Prostate gland (tissue), 2 donors: Measurements from ENCODE around the gene PCBD2. TPM values are rescaled to one million over a fixed set of nuclear protein-coding genes. Genes with fewer than 3 reads are reported as not detected.
"Not testable (repeated sequence)": the region's sequence is repeated elsewhere in the genome, so short reads cannot be mapped to it uniquely, and the experiment has no call there.

Experiments used
- DNase-seq: peaks from one replicate; pipeline ENCODE4 v3.0.0-alpha.2; 2019; ENCODE audit warnings: low spot score
- H3K27ac ChIP-seq, 2 donors: fragments of 200-600 bp; sonication (generic); 2 replicates each; pipeline ENCODE4 v1.5.1; 2017 to 2019
- H3K27me3 ChIP-seq: fragments of 200-600 bp; sonication (generic); replicated peaks from 2 replicates; pipeline ENCODE4 v1.5.1; 2019; ENCODE audit not compliant: insufficient read depth
- H3K36me3 ChIP-seq, 2 donors: fragments of 200-600 bp; sonication (generic); 1 replicate in 1 of 2; 2 replicates in 1 of 2; pipeline versions ENCODE4 v1.5.1 to v1.8.1; 2017 to 2019
- H3K4me1 ChIP-seq: fragments of 200-600 bp; sonication (generic); replicated peaks from 2 replicates; pipeline ENCODE4 v1.5.1; 2019
- H3K4me3 ChIP-seq, 2 donors: fragments of 200-600 bp; sonication (generic); 2 replicates each; pipeline ENCODE4 v1.5.1; 2017 to 2019
- H3K9me3 ChIP-seq: fragments of 200-600 bp; sonication (generic); 2 replicates; pipeline ENCODE4 v1.5.1; 2017
- CTCF ChIP-seq, 4 experiments: fragments of 200-600 bp in 2 of 4; fragments of 450-650 bp in 2 of 4; sonication (generic) in 2 of 4; IDR thresholded peaks; 1 replicate in 3 of 4; 2 replicates in 1 of 4; pipeline ENCODE4 v1.5.1; 2016 to 2019; ENCODE audit warnings: antibody characterized with exemption in 4 of 4, mild to moderate bottlenecking in 2 of 4, moderate library complexity in 2 of 4
- POLR2A ChIP-seq: fragments of 450-650 bp; IDR thresholded peaks from one replicate; pipeline ENCODE4 v1.6.1; 2016; ENCODE audit warnings: antibody characterized with exemption, mild to moderate bottlenecking
- POLR2AphosphoS5 ChIP-seq: sonication (generic); formaldehyde crosslinking; IDR thresholded peaks from one replicate; pipeline ENCODE4 v1.6.1; 2017; ENCODE audit warnings: antibody characterized with exemption
- WGBS: methylation state at CpG from one replicate; pipeline ENCODE4 v1.1.5; 2018; 5-methylcytosine and 5-hydroxymethylcytosine counted together
- intact Hi-C: fragments of 100-400 bp; cut with DNase I; formaldehyde crosslinking; loops from one replicate; pipeline ENCODE4 v1.14.2; 2022
- total RNA-seq, 2 donors: library from RNA; depleted of rRNA; stranded (reverse); fragments of >200 nt; gene quantifications; one replicate each; pipeline ENCODE4 v1.1.0, GENCODE V29; 2016

PCBD2 gene
- 1 to 10 TPM; 7.4 to 9.4 TPM for total RNA-seq

- Histone ChIP-seq H3K36me3 (no peaks in the 10 kb centered on the region), H3K9me3 (no peaks in the 10 kb centered on the region), H3K27ac (peak within 1 kb of the TSS; percentile 93 to 95), H3K27me3 (no peaks in the 10 kb centered on the region), H3K4me3 (peak within 1 kb of the TSS; percentile 85 to 87), H3K4me1 (no peaks in the 10 kb centered on the region)
- peak; percentile 39 for TF ChIP-seq POLR2A
- peak; percentile 67 to 97 (median 84) for TF ChIP-seq CTCF (IDR thresholded peaks at IDR 0.05)
- TF ChIP-seq POLR2AphosphoS5, result peak; percentile 56
- peak; percentile 86 for DNase-seq
- intact Hi-C loops, result loop anchor here (2.0 to 10.0 kb wide), 5 partner anchors 30 to 288 kb away; partner anchors contain the start of genes C5orf24, CAMLG and TXNDC15
- under 1% methylated on average over 43 of the region's 84 CpGs for WGBS
These were observed at the start of gene PCBD2 for GRCh38 chr5:134904610-134905245. PCBD2 (plus strand) TSS chr5:134905131; CDS start chr5:134905140, 9 bp downstream.

- WGBS, result 90% methylated on average over 7 of the region's 7 CpGs
- not testable (repeated sequence) for H3K36me3 ChIP-seq
These were observed 48.5 kb upstream of the PCBD2 start for GRCh38 chr5:134856465-134856864.

GRCh38 chr5:134857401-134857800 lies 47.5 kb upstream of the PCBD2 start:
- H3K4me1 ChIP-seq, result no peaks in the 10 kb centered on the region
- intact Hi-C loops, result no loop called here
- no peak for DNase-seq
- no peak overlapping the region for H3K4me3 ChIP-seq
- TF ChIP-seq CTCF (IDR thresholded peaks at IDR 0.05), result no peak
- TF ChIP-seq POLR2AphosphoS5, result no peak
- TF ChIP-seq POLR2A, result no peak
- 39% methylated on average over 3 of the region's 3 CpGs for WGBS
- H3K27ac ChIP-seq, result no peak overlapping the region
- peaks cover 0 to 3% of the 10 kb centered on the region in 2 donors for H3K36me3 ChIP-seq
- no peaks in the 10 kb centered on the region for H3K9me3 ChIP-seq
- H3K27me3 ChIP-seq, result no peaks in the 10 kb centered on the region

More at GRCh38 chr5:134856465-134856864, 48.5 kb upstream of the PCBD2 start:
- H3K4me1 ChIP-seq, intact Hi-C loops, H3K9me3 ChIP-seq, H3K27me3 ChIP-seq, H3K27ac ChIP-seq, DNase-seq, H3K4me3 ChIP-seq: not testable (repeated sequence)

- H3K27me3 ChIP-seq, result no peaks in the 10 kb centered on the region
- TF ChIP-seq POLR2A, result no peak
- TF ChIP-seq CTCF (IDR thresholded peaks at IDR 0.05), result no peak
- no peak for TF ChIP-seq POLR2AphosphoS5
- no peaks in the 10 kb centered on the region for H3K4me1 ChIP-seq
- intact Hi-C loops, result no loop called here
- no peak for DNase-seq
- H3K27ac ChIP-seq, result no peak overlapping the region
- H3K36me3 ChIP-seq, result peaks cover 0 to 3% of the 10 kb centered on the region in 2 donors
- 96% methylated on average over 2 of the region's 2 CpGs for WGBS
- no peak overlapping the region for H3K4me3 ChIP-seq
- H3K9me3 ChIP-seq, result no peaks in the 10 kb centered on the region
These were observed 40.2 kb upstream of the PCBD2 start for GRCh38 chr5:134864707-134865106.

- TF ChIP-seq POLR2AphosphoS5 (no peak), POLR2A (no peak), CTCF (IDR thresholded peaks at IDR 0.05) (no peak)
- H3K9me3 ChIP-seq, result no peaks in the 10 kb centered on the region
- H3K36me3 ChIP-seq, result no peaks in the 10 kb centered on the region
- intact Hi-C loops, result no loop called here
- WGBS, result 83% methylated on average over 6 of the region's 6 CpGs
- DNase-seq, result no peak
- peaks cover 6% of the 10 kb centered on the region for H3K4me1 ChIP-seq
- peak overlapping the region; percentile 90 to 93 for H3K27ac ChIP-seq
- H3K4me3 ChIP-seq, result no peak overlapping the region
- H3K27me3 ChIP-seq, result no peaks in the 10 kb centered on the region
These were observed 31.4 kb upstream of the PCBD2 start for GRCh38 chr5:134873494-134873893.
